BE2C (cell line): Measurements from ENCODE around the gene FYCO1.

Source experiments
- DNase-seq: peaks from one replicate; pipeline ENCODE4 v3.0.0-alpha.2; 2020
- H3K27me3 ChIP-seq: fragments of 250-450 bp; sonication (Bioruptor Pico); 2 replicates; pipeline ENCODE4 v1.5.1; 2020; ENCODE audit warnings: mild to moderate bottlenecking
- H3K36me3 ChIP-seq: fragments of 250-450 bp; sonication (Bioruptor Pico); 2 replicates; pipeline ENCODE4 v1.5.1; 2020; ENCODE audit warnings: mild to moderate bottlenecking
- H3K4me1 ChIP-seq: fragments of 250-450 bp; sonication (Bioruptor Pico); 2 replicates; pipeline ENCODE4 v1.5.1; 2020
- H3K4me3 ChIP-seq: 2 replicates; pipeline ENCODE4 v1.5.1; 2011; ENCODE audit warnings: low read depth, low read length
- H3K9me3 ChIP-seq: fragments of 250-450 bp; sonication (Bioruptor Pico); 2 replicates; pipeline ENCODE4 v1.5.1; 2020
- TF ChIP-seq, protein P1 (sequence below): IDR thresholded peaks from 2 replicates; pipeline ENCODE4 v1.5.1; 2012; ENCODE audit warnings: mild to moderate bottlenecking, low read depth, low read length

Gene FYCO1

DNA sequence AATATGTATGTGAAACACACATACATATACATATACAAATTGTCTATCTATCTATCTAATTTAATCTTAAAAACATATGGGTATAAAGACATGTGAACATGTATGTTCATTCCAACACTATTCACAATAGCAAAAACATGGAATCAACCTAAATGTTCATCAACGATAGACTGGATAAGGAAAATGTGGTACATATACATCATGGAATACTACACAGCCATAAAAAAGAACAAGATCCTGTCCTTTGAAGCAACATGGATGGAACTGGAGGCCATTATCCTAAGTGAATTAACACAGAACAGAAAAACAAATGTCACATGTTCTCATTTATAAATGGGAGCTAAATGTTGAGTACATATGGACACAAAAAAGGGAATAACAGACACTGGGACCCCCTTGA, 103.5 kb downstream of the FYCO1 start:
- TF ChIP-seq, protein P1, sequence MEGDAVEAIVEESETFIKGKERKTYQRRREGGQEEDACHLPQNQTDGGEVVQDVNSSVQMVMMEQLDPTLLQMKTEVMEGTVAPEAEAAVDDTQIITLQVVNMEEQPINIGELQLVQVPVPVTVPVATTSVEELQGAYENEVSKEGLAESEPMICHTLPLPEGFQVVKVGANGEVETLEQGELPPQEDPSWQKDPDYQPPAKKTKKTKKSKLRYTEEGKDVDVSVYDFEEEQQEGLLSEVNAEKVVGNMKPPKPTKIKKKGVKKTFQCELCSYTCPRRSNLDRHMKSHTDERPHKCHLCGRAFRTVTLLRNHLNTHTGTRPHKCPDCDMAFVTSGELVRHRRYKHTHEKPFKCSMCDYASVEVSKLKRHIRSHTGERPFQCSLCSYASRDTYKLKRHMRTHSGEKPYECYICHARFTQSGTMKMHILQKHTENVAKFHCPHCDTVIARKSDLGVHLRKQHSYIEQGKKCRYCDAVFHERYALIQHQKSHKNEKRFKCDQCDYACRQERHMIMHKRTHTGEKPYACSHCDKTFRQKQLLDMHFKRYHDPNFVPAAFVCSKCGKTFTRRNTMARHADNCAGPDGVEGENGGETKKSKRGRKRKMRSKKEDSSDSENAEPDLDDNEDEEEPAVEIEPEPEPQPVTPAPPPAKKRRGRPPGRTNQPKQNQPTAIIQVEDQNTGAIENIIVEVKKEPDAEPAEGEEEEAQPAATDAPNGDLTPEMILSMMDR: no peak
- Histone ChIP-seq H3K4me1 (no peaks in the 10 kb centered on the region), H3K9me3 (no peaks in the 10 kb centered on the region), H3K27me3 (no peaks in the 10 kb centered on the region), H3K4me3 (no peak overlapping the region), H3K36me3 (no peaks in the 10 kb centered on the region)
- no peak for DNase-seq

DNA sequence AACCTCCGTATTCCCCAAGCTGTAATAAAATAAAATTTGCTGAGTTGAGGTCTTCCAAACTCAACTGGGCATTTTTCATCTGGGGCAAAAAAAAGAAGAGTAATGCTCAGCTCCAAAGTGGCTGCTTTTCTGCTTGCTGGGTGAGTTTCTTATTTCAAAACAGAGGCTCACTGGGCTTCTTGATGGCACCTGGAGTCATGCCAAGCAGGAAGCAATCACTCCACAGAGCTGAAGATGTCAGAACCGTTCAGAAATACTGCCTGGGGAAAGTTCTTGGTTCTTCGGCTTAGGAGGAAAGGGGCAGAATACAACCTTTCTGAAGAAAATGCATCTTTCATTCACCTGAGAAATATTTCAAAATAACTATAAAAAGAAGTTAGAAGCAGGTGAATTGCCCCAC, 105.2 kb downstream of the FYCO1 start:
- no peak for DNase-seq
- Histone ChIP-seq H3K27me3 (no peaks in the 10 kb centered on the region), H3K4me3 (no peak overlapping the region), H3K4me1 (no peaks in the 10 kb centered on the region), H3K9me3 (no peaks in the 10 kb centered on the region), H3K36me3 (no peaks in the 10 kb centered on the region)
- TF ChIP-seq, protein P1: no peak

DNA sequence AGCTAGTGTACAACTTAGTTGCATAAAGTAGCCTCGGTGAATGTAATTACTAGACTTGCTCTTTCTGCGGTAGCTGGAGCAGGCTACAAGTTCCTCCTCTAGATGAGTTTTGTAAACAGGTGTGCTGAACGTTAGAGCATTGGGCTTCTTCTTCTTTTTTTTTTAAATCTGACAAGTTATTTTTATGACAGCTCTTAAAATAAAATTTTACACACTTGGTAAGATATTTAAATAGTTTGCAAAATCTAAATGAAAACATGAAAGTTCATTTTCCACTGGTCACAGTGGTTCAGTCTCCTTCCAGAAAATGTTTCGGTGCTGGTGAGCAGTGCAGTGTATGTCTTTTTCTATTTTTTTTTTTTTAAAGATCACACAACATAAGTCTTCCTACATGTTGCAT, 106.3 kb downstream of the FYCO1 start:
- Histone ChIP-seq H3K4me3 (no peak overlapping the region), H3K9me3 (no peaks in the 10 kb centered on the region), H3K4me1 (no peaks in the 10 kb centered on the region), H3K36me3 (no peaks in the 10 kb centered on the region), H3K27me3 (no peaks in the 10 kb centered on the region)
- no peak for DNase-seq
- TF ChIP-seq, protein P1: no peak

DNA sequence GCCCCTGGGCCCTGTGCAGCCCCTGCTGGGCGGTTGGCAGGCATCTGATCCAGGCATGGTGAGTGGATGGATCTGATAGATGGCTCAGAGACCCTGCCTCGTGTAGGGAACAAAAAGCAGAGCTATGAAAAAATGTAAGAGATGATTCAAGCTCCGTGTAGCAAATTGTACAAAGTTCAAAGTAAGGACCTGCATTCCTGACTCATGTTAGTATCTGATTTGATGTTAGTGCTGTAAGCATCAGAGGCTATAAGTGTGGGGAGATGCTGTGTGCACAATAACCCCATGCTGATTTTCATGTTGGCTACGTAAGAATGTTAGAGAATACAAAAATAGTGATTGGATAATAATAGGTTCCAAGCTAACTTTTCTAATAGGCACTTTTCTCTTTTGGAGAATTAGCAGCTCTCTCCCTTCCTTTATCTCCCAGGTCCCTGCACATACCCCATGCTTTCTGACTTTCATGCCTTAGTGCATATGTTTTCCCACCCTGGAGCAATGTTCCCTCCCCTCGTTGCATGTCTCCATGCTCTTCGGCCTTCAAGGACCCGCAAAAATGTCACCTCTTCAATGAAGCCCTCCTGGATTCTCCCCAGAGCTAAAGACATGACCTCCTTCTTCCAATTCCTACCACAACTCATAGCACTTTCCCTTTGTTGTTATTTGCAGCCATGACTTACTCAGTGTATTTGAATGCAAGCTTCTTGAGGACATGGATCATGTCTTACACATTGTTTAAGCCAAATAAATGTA, 107.7 kb downstream of the FYCO1 start:
- H3K4me1 ChIP-seq: no peaks in the 10 kb centered on the region
- no peaks in the 10 kb centered on the region for H3K36me3 ChIP-seq
- H3K9me3 ChIP-seq: no peaks in the 10 kb centered on the region
- no peak for DNase-seq
- H3K27me3 ChIP-seq: no peaks in the 10 kb centered on the region
- TF ChIP-seq, protein P1: no peak
- H3K4me3 ChIP-seq: no peak overlapping the region

DNA sequence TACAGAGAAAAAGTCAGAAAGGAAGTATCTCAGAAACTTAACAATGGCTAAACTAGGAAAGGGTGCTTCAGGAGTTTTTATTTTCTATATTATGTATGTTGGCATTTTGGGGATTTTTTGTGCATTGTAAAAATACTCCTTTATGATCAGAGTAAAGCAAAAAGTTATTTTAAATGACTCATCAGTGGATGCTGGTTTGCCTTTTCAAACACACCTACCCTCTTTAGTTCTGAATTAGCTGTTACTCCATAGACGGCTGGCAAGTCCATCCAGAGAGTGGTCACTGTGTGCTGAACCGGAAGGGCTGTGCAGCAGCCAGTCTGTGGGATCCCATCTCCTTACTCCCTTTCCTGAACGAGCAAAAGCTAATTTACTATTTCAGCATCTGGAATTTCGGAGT, 108.3 kb downstream of the FYCO1 start:
- Histone ChIP-seq H3K4me1 (no peaks in the 10 kb centered on the region), H3K27me3 (no peaks in the 10 kb centered on the region), H3K9me3 (no peaks in the 10 kb centered on the region), H3K4me3 (no peak overlapping the region), H3K36me3 (no peaks in the 10 kb centered on the region)
- TF ChIP-seq, protein P1: no peak
- DNase-seq: no peak

DNA sequence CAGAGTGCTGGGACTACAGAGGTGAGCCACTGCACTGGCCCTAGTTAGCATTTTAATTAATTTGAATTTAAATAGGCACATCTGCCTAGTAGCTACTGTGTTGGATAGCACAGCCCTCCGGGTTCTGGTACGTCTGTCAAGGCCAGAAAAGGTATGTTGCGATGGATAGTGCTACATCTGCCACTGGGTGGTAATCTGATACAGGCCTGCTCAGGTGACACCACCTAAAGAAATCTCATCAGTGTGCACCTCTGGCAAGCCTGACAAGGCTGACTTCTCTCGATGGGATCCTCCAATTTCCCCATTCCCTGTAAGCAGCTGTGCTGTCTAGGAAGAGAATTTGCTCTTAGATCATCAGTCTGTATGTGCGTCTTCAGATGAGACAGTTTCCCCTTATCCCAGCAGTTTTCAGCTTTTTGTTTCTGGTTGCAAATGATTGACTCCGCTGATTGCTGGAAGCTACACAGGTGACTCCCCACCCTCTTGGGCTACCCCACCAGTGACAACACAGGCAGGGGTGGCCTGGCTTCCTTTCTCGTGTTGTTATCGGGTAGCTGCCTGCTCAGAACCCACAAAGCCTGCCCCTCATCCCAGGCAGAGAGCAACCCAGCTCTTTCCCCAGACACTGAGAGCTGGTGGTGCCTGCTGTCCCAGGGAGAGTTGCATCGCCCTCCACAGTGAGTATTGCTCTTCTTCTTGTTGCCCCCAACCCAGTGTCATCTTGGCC, 109.5 kb downstream of the FYCO1 start, which contains the start of gene CCR9:
TSS of gene CCR9 (plus strand) at position 565 of the 727 bp plus-strand sequence. CDS start 8,391 bp downstream, outside the sequence.
- DNase-seq: no peak
- H3K27me3 ChIP-seq: no peaks in the 10 kb centered on the region
- H3K4me1 ChIP-seq: no peaks in the 10 kb centered on the region
- TF ChIP-seq, protein P1: no peak
- no peak within 1 kb of the TSS for H3K4me3 ChIP-seq
- H3K36me3 ChIP-seq: no peaks in the 10 kb centered on the region
- no peaks in the 10 kb centered on the region for H3K9me3 ChIP-seq
